HL-60 (cell line): ENCODE results near the gene MTR.

Source experiments
- DNase-seq, 2 experiments: peaks; one replicate each; pipeline ENCODE4 v3.0.0-alpha.2; 2010 to 2020; ENCODE audit warnings: low read depth in 1 of 2, low spot score in 1 of 2
- H3K27ac ChIP-seq: fragments of 250-450 bp; sonication (Bioruptor Pico); replicated peaks from 2 replicates; pipeline ENCODE4 v1.5.1; 2020; ENCODE audit warnings: mild to moderate bottlenecking, moderate library complexity
- H3K27me3 ChIP-seq: fragments of 250-450 bp; sonication (Bioruptor Pico); 2 replicates; pipeline ENCODE4 v1.5.1; 2021; ENCODE audit warnings: mild to moderate bottlenecking, moderate library complexity; ENCODE audit not compliant: insufficient read depth, poor library complexity, severe bottlenecking
- H3K4me3 ChIP-seq: replicated peaks from 2 replicates; pipeline ENCODE4 v1.5.1; 2011; ENCODE audit warnings: mild to moderate bottlenecking, control low read depth, low read length; ENCODE audit not compliant: insufficient read depth
- GABPA ChIP-seq: IDR thresholded peaks from 2 replicates; pipeline ENCODE4 v1.6.1; 2012; ENCODE audit warnings: low read depth
- POLR2AphosphoS5 ChIP-seq: IDR thresholded peaks from 2 replicates; pipeline ENCODE4 v1.6.1; 2012; ENCODE audit warnings: low read depth
- SPI1 ChIP-seq: IDR thresholded peaks from 2 replicates; pipeline ENCODE4 v1.6.1; 2012; ENCODE audit warnings: low read depth, mild to moderate bottlenecking, borderline replicate concordance
- TF ChIP-seq, protein P1 (sequence below): IDR thresholded peaks from one replicate; pipeline ENCODE4 v1.5.1; 2011; ENCODE audit warnings: low read length, control low read depth, inconsistent platforms; ENCODE audit not compliant: insufficient read depth
- TF ChIP-seq, protein P2 (sequence below): IDR thresholded peaks from 2 replicates; pipeline ENCODE4 v1.6.1; 2012; ENCODE audit warnings: low read depth; ENCODE audit not compliant: insufficient replicate concordance

The MTR gene

DNA sequence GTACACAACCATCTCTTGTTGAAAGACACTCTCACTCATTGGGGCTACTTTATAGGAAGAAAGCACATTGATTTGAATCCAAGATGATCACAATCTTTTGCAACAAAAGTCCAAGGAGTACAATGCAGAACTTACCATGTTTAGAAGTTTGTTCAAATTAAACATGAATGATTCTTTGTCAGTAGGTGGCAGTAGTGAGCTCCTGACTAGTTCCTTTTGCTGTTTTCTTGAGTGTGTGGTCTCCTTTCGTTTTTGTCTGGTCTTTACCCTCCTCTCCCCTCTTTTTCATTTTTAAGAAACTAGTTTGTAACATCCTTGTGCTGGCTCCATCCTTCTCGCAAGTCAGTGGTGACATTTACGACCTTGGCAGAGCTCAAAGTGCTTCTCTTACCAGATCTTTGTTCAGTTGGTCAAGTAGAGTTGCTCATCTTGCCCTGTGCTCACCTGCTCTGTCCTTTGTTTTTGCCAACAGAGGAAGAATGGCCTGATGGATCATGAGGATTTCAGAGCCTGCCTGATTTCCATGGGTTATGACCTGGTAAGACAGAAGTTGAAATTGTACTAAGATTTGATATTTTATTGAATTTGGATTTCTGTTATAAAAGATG is 35.7 kb upstream of the MTR start:
- no peak overlapping the region for H3K27ac ChIP-seq
- H3K4me3 ChIP-seq = no peak overlapping the region
- TF ChIP-seq, protein P1, sequence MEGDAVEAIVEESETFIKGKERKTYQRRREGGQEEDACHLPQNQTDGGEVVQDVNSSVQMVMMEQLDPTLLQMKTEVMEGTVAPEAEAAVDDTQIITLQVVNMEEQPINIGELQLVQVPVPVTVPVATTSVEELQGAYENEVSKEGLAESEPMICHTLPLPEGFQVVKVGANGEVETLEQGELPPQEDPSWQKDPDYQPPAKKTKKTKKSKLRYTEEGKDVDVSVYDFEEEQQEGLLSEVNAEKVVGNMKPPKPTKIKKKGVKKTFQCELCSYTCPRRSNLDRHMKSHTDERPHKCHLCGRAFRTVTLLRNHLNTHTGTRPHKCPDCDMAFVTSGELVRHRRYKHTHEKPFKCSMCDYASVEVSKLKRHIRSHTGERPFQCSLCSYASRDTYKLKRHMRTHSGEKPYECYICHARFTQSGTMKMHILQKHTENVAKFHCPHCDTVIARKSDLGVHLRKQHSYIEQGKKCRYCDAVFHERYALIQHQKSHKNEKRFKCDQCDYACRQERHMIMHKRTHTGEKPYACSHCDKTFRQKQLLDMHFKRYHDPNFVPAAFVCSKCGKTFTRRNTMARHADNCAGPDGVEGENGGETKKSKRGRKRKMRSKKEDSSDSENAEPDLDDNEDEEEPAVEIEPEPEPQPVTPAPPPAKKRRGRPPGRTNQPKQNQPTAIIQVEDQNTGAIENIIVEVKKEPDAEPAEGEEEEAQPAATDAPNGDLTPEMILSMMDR = peak; percentile 17
- no peak for TF ChIP-seq SPI1
- H3K27me3 ChIP-seq = no peaks in the 10 kb centered on the region
- peak; percentile 8 to 27 for DNase-seq

DNA sequence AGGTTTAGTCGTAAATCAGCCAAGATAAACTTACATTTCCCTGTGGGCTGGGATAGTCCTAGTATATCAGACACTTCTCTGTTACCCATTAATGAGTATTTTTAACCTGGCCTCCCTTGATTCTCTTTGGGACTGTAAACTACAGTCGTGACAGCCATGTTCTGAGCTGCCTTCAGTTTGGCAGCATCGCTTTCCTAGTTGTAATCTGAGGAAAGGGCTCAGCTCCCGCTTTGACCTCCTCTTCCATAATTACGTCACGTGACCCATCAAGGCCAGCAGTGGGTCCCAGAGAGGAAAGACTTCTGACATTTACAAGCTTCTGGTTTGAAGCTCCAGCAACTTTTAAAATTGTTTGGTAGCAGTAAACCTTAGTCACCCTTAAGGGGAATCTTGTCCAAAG is 34.6 kb upstream of the MTR start:
- H3K27me3 ChIP-seq = no peaks in the 10 kb centered on the region
- no peak overlapping the region for H3K27ac ChIP-seq
- TF ChIP-seq POLR2AphosphoS5 (no peak), SPI1 (no peak), GABPA (no peak)
- no peak for DNase-seq
- H3K4me3 ChIP-seq = no peak overlapping the region

DNA sequence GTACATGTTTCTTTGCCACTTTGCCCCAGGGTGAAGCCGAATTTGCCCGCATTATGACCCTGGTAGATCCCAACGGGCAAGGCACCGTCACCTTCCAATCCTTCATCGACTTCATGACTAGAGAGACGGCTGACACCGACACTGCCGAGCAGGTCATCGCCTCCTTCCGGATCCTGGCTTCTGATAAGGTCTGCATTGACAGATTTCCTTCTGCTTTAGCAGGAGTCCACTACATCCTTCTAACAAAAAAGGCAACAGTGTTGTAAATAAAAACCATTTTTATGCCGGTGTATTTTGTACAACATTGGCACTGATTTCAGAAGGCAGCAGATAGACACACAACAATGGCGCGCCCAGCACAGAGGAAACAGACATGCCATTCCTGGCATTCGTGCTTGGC is 34.1 kb upstream of the MTR start:
- H3K27me3 ChIP-seq = no peaks in the 10 kb centered on the region
- DNase-seq = no peak
- no peak for TF ChIP-seq SPI1
- TF ChIP-seq GABPA = no peak
- TF ChIP-seq, protein P2, sequence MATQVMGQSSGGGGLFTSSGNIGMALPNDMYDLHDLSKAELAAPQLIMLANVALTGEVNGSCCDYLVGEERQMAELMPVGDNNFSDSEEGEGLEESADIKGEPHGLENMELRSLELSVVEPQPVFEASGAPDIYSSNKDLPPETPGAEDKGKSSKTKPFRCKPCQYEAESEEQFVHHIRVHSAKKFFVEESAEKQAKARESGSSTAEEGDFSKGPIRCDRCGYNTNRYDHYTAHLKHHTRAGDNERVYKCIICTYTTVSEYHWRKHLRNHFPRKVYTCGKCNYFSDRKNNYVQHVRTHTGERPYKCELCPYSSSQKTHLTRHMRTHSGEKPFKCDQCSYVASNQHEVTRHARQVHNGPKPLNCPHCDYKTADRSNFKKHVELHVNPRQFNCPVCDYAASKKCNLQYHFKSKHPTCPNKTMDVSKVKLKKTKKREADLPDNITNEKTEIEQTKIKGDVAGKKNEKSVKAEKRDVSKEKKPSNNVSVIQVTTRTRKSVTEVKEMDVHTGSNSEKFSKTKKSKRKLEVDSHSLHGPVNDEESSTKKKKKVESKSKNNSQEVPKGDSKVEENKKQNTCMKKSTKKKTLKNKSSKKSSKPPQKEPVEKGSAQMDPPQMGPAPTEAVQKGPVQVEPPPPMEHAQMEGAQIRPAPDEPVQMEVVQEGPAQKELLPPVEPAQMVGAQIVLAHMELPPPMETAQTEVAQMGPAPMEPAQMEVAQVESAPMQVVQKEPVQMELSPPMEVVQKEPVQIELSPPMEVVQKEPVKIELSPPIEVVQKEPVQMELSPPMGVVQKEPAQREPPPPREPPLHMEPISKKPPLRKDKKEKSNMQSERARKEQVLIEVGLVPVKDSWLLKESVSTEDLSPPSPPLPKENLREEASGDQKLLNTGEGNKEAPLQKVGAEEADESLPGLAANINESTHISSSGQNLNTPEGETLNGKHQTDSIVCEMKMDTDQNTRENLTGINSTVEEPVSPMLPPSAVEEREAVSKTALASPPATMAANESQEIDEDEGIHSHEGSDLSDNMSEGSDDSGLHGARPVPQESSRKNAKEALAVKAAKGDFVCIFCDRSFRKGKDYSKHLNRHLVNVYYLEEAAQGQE = no peak
- TF ChIP-seq POLR2AphosphoS5 = no peak
- TF ChIP-seq, protein P1 = no peak
- H3K27ac ChIP-seq = no peak overlapping the region
- no peak overlapping the region for H3K4me3 ChIP-seq

DNA sequence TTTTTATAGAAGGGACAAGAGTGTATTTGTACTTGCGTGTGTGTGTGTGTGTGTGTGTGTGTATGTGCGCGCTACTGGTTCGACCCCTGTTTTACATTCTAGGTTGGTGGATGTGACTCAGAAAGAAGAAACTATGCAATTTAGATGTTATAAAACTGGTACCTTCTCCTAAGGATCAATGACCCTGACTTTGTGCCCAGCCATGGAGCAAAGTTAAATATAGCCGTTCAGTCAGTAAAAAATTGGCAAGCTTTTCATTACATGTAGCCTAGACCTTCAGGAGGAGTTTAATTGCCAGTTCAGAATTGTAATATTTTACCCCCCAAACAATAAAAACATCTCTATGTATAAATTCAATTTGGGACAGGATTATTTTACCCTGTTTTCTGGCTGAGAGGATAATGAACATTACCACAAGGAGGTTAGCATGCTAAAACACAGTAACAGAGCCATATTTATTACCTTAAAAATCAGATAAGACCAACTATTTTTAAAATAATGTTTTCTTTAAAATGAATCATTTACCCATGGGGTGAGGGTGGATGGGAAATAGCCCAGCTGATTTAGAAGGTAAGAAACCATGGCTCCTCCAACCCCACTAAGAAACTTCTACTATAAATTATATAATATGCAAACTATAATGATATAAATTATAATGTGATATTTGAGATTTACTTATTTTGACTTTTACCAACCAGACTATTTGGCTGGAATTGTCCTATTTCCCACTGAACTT is 33.5 kb upstream of the MTR start:
- H3K27me3 ChIP-seq = no peaks in the 10 kb centered on the region
- TF ChIP-seq, protein P1 = no peak
- TF ChIP-seq, protein P2 = no peak
- TF ChIP-seq GABPA (no peak), POLR2AphosphoS5 (no peak), SPI1 (no peak)
- H3K4me3 ChIP-seq = no peak overlapping the region
- no peak overlapping the region for H3K27ac ChIP-seq
- no peak for DNase-seq
